HEK293T (cell line): ENCODE data around the gene SMOC2.

Source experiments
- CTCF ChIA-PET: fragments of 350-600 bp; formaldehyde crosslinking; extraction: SDS; loops from one replicate; lab custom pipeline; 2021; ENCODE audit warnings: antibody characterized with exemption, inconsistent platforms; lab: Yijun Ruan, JAX
- POLR2A ChIA-PET: fragments of 350-600 bp; formaldehyde crosslinking; extraction: SDS; loops from one replicate; lab custom pipeline; 2020; ENCODE audit warnings: antibody characterized with exemption, inconsistent platforms; lab: Yijun Ruan, JAX
- DNase-seq: peaks from one replicate; pipeline ENCODE4 v3.0.0; 2012; ENCODE audit warnings: mixed read lengths; ENCODE audit errors: extremely low spot score
- ARNT ChIP-seq: fragments of 450-650 bp; IDR thresholded peaks from 2 replicates; pipeline ENCODE4 v1.6.1; 2017; ENCODE audit warnings: mild to moderate bottlenecking
- BHLHE40 ChIP-seq: fragments of 450-650 bp; IDR thresholded peaks from 2 replicates; pipeline ENCODE4 v1.6.1; 2016; ENCODE audit warnings: mild to moderate bottlenecking, moderate library complexity, borderline replicate concordance
- CTBP1 ChIP-seq: fragments of 450-650 bp; IDR thresholded peaks from 2 replicates; pipeline ENCODE4 v1.6.1; 2016; ENCODE audit warnings: borderline replicate concordance
- ELF4 ChIP-seq: fragments of 450-650 bp; IDR thresholded peaks from 2 replicates; pipeline ENCODE4 v1.6.1; 2017; ENCODE audit warnings: antibody characterized with exemption
- FOXA1 ChIP-seq: fragments of 450-650 bp; IDR thresholded peaks from 2 replicates; pipeline ENCODE4 v1.6.1; 2016; ENCODE audit warnings: mild to moderate bottlenecking
- FOXK2 ChIP-seq: fragments of 450-650 bp; IDR thresholded peaks from 2 replicates; pipeline ENCODE4 v1.6.1; 2016; ENCODE audit warnings: mild to moderate bottlenecking
- FOXM1 ChIP-seq: fragments of 450-650 bp; IDR thresholded peaks from 2 replicates; pipeline ENCODE4 v1.6.1; 2017; ENCODE audit warnings: mild to moderate bottlenecking, borderline replicate concordance
- HDGF ChIP-seq: fragments of 450-650 bp; IDR thresholded peaks from 2 replicates; pipeline ENCODE4 v1.6.1; 2017; ENCODE audit warnings: antibody characterized with exemption, borderline replicate concordance
- L3MBTL2 ChIP-seq: fragments of 450-650 bp; conservative IDR thresholded peaks from 2 replicates; pipeline ENCODE4 v1.6.1; 2016; ENCODE audit warnings: mild to moderate bottlenecking
- LEF1 ChIP-seq: fragments of 450-650 bp; IDR thresholded peaks from 2 replicates; pipeline ENCODE4 v1.6.1; 2017; ENCODE audit warnings: mild to moderate bottlenecking, borderline replicate concordance
- NFRKB ChIP-seq: fragments of 450-650 bp; IDR thresholded peaks from 2 replicates; pipeline ENCODE4 v1.6.1; 2016; ENCODE audit warnings: mild to moderate bottlenecking, moderate library complexity
- SP1 ChIP-seq: fragments of 450-650 bp; IDR thresholded peaks from 2 replicates; pipeline ENCODE4 v1.6.1; 2017
- SUZ12 ChIP-seq: fragments of 450-650 bp; IDR thresholded peaks from 2 replicates; pipeline ENCODE4 v1.6.1; 2016; ENCODE audit warnings: mild to moderate bottlenecking
- TARDBP ChIP-seq: fragments of 450-650 bp; IDR thresholded peaks from 2 replicates; pipeline ENCODE4 v1.6.1; 2016
- ZNF384 ChIP-seq: fragments of 450-650 bp; IDR thresholded peaks from 2 replicates; pipeline ENCODE4 v1.6.1; 2016
- TF ChIP-seq, protein P1 (sequence below): fragments of 450-650 bp; IDR thresholded peaks from 2 replicates; pipeline ENCODE4 v1.6.1; 2016

Gene SMOC2

DNA sequence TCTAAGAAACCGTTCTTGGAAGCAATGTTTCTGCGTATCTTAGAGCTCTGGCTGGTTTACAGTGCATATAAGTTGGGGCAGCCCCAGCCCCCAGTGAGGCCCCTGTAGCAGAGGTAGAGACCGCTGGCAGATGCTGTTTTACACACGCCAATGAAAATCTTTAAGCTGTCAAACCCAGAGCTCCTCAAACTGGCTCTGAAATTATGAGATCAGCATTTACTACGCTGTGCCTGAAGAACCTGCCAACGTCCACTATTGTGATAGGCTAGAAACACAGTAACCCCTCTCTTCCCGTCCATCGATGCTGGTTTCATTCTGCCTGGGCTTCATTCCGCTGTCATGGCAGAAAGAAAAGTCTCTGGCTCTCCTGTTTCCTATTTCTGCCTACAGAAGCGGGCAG, 160.6 kb downstream of the SMOC2 start:
- POLR2A ChIA-PET, result no interaction called here
- DNase-seq, result no peak
- TF ChIP-seq ELF4 (no peak), FOXM1 (no peak), HDGF (no peak), SP1 (no peak), FOXK2 (no peak), LEF1 (no peak), CTBP1 (no peak), ZNF384 (no peak), FOXA1 (no peak)
- TF ChIP-seq, protein P1, sequence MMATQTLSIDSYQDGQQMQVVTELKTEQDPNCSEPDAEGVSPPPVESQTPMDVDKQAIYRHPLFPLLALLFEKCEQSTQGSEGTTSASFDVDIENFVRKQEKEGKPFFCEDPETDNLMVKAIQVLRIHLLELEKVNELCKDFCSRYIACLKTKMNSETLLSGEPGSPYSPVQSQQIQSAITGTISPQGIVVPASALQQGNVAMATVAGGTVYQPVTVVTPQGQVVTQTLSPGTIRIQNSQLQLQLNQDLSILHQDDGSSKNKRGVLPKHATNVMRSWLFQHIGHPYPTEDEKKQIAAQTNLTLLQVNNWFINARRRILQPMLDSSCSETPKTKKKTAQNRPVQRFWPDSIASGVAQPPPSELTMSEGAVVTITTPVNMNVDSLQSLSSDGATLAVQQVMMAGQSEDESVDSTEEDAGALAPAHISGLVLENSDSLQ, result no peak
- CTCF ChIA-PET, result no interaction called here

DNA sequence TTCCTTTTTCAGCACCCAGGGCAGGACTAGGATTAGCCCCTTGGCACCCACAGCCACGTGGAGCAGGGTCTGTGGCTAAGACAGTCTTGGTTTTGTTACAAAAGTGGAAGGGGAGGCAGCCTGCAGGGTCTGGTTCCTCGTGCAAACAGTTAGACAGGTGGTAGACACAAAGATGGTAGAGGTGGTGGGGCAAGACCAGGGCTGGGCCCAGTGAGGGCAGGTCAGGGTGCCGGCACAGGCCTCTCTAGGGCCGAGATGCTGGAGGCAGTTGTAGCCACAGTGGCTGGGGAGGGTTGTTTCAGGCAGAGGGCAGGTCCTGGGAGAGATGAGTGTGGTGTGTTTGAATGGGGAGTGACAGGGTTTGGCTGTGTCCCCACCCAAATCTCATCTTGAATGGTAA, 161.6 kb downstream of the SMOC2 start:
- CTCF ChIA-PET, result no interaction called here
- POLR2A ChIA-PET, result no interaction called here
- TF ChIP-seq, protein P1, result no peak
- TF ChIP-seq FOXM1 (no peak), SUZ12 (no peak), TARDBP (no peak), NFRKB (no peak), FOXK2 (no peak), FOXA1 (no peak), SP1 (no peak), ARNT (no peak), L3MBTL2 (no peak), CTBP1 (no peak)
- no peak for DNase-seq

DNA sequence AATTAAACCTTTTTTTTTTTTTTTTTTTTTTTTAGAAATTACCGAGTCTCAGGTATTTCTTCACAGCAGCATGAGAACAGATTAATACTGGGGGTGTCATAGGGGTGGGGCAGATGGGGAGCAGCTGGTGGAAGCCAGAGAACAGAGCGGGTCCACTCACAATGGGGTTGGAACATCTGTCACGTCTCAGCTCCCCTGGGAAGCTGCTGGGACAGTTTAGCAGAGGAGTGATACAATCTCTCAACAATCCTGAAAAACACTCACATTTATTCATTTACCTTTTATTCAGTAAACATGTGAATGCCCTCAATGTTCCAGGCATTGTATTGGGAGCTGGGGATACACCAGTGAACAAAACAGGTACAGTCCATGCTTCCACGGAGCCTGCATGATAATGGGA, 162.2 kb downstream of the SMOC2 start:
- no peak for DNase-seq
- ChIA-PET CTCF (no interaction called here), POLR2A (no interaction called here)
- TF ChIP-seq SUZ12 (no peak), FOXA1 (no peak), FOXM1 (no peak), L3MBTL2 (no peak), SP1 (no peak), FOXK2 (no peak)
- TF ChIP-seq, protein P1, result no peak

DNA sequence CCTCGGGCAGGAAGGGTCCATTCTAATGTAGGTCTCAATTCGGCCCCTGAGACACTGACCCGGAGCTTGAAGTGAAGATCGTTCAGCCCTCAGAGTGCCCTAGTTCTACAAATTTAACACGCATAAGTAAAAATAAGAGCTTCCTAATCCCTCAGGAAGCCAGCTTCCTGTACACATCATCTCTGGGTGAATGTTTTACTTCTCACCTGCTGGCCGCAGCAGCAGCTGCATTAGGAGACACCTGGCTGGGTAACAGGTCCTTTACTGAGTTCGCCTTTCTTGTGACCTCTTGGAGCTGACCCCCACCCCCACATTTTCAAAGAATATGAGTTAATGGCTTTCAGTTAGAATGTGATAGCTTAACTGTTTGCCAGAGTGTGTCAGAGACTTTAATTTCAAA, 165.0 kb downstream of the SMOC2 start:
- ChIA-PET CTCF (no interaction called here), POLR2A (no interaction called here)
- TF ChIP-seq FOXA1, result no peak
- no peak for TF ChIP-seq FOXK2
- TF ChIP-seq NFRKB, result no peak
- no peak for TF ChIP-seq ELF4
- no peak for TF ChIP-seq L3MBTL2
- TF ChIP-seq HDGF, result no peak
- no peak for TF ChIP-seq LEF1
- TF ChIP-seq ARNT, result no peak
- no peak for TF ChIP-seq BHLHE40
- TF ChIP-seq SUZ12, result no peak
- TF ChIP-seq, protein P1, result no peak
- no peak for TF ChIP-seq TARDBP
- DNase-seq, result no peak

DNA sequence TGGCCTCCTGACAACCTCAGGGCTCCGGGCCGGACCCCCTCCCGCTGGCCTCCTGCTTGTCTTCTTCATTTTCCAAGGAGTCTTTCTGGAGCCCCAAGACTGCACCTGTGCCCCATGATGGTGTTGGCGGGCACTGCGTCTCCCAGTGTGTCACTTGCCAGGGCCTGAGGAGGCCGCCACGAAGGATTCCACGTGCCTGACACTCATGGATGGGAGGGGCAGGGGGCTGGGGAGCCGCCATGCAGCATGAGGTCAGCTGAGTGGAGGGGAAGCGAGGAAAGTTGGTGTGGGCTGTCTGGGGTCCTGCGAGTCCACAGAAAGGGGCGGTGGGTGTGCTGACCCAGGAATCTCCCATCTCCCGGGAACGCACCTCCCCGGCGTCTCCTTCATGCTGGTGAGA, 165.7 kb downstream of the SMOC2 start:
- no peak for DNase-seq
- ChIA-PET CTCF (no interaction called here), POLR2A (no interaction called here)
- TF ChIP-seq SUZ12 (no peak), TARDBP (no peak), ZNF384 (no peak), HDGF (no peak), FOXK2 (no peak), BHLHE40 (no peak), L3MBTL2 (no peak), FOXM1 (no peak), CTBP1 (no peak), SP1 (no peak), ARNT (no peak)
- TF ChIP-seq, protein P1, result no peak

DNA sequence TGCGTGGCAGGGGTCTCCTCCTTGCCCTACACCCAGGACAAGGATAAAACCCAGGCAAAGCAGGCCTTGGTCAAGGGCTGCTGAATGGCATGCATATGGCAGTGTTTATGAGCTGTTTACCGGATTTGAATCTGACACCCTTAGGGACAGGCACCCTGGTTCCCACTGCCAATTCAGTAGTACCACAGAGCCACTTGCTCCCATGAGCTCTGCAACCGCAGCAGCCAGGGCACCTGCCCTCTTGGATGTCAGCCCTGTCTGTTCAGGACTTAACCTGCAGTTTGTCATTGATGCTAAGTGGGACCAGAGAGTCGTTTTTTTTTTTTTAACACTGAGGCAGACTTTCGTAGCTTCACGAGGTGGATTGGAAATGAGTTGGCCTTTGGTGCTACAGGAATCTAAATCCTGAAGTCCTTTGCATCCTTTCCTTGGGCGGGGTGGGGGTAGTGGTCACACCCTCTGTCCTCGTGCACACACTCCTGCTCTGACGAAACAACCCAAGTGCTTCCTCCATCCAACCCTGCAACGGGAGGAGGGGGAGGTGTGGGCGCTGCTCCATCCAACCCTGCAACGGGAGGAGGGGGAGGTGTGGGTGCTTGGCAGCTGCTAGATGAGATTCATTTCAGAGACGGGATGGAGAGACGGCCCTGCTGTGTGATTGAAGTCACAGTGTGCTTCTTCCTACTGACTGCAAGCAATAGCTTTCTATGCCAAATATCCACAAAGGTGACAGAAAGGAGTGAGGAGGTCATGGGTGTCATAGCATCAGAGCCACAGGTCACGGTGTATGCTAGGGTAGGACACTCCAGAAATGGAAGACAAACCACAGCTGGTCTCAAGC, 166.5 kb downstream of the SMOC2 start:
- no peak for TF ChIP-seq ARNT
- no peak for TF ChIP-seq FOXA1
- TF ChIP-seq ELF4, result no peak
- TF ChIP-seq FOXK2, result no peak
- TF ChIP-seq SUZ12, result no peak
- no peak for TF ChIP-seq CTBP1
- no peak for TF ChIP-seq BHLHE40
- no peak for TF ChIP-seq HDGF
- TF ChIP-seq L3MBTL2, result no peak
- TF ChIP-seq, protein P1, result no peak
- no peak for TF ChIP-seq LEF1
- TF ChIP-seq FOXM1, result no peak
- TF ChIP-seq TARDBP, result no peak
- no peak for TF ChIP-seq SP1
- CTCF ChIA-PET, result no interaction called here
- DNase-seq, result no peak
- POLR2A ChIA-PET, result no interaction called here
